Ascending aorta (tissue), 2 donors: ENCODE data around the gene MPPED1. TPM values are rescaled to one million over a fixed set of nuclear protein-coding genes. Genes with fewer than 3 reads are reported as not detected.

Experiments
- DNase-seq, 2 donors: peaks; one replicate each; pipeline ENCODE4 v3.0.0-alpha.2; 2019; ENCODE audit warnings: low spot score in 2 of 2
- H3K27ac ChIP-seq, 2 donors: fragments of 200-600 bp; sonication (generic); one replicate each; pipeline ENCODE4 v1.5.1; 2016 to 2017; ENCODE audit warnings: mild to moderate bottlenecking in 1 of 2
- H3K27me3 ChIP-seq: fragments of 200-600 bp; sonication (generic); one replicate; pipeline ENCODE4 v1.5.1; 2017
- H3K36me3 ChIP-seq, 2 donors: fragments of 200-600 bp; sonication (generic); one replicate each; pipeline ENCODE4 v1.5.1; 2016
- H3K4me1 ChIP-seq, 2 donors: fragments of 200-600 bp; sonication (generic); one replicate each; pipeline ENCODE4 v1.5.1; 2016 to 2017; ENCODE audit warnings: mild to moderate bottlenecking in 1 of 2
- H3K4me3 ChIP-seq, 2 donors: fragments of 200-600 bp; sonication (generic); one replicate each; pipeline ENCODE4 v1.5.1; 2016 to 2017; ENCODE audit warnings: mild to moderate bottlenecking in 1 of 2
- H3K9me3 ChIP-seq, 2 donors: fragments of 200-600 bp; sonication (generic); one replicate each; pipeline ENCODE4 v1.5.1; 2016
- CTCF ChIP-seq, 3 experiments: fragments of 200-600 bp in 2 of 3; fragments of 450-650 bp in 1 of 3; sonication (generic) in 2 of 3; IDR thresholded peaks; one replicate each; pipeline ENCODE4 v1.5.1; 2016 to 2019; ENCODE audit warnings: antibody characterized with exemption in 3 of 3, mild to moderate bottlenecking in 1 of 3, moderate library complexity in 1 of 3
- intact Hi-C: fragments of 100-400 bp; cut with DNase I; formaldehyde crosslinking; loops from one replicate; pipeline ENCODE4 v1.15.1; 2023
- total RNA-seq: library from RNA; depleted of rRNA; stranded (reverse); fragments of >200 nt; gene quantifications from one replicate; pipeline ENCODE4 v1.1.0, GENCODE V29; 2016

MPPED1 gene
- total RNA-seq, 1 donor from 2014 or later: not detected

- intact Hi-C loops: no loop called here
- no peak for TF ChIP-seq CTCF (IDR thresholded peaks at IDR 0.05)
- no peaks in the 10 kb centered on the region for H3K9me3 ChIP-seq
- no peaks in the 10 kb centered on the region for H3K27me3 ChIP-seq
- no peak overlapping the region for H3K4me3 ChIP-seq
- H3K36me3 ChIP-seq: no peaks in the 10 kb centered on the region
- no peak for DNase-seq
- H3K27ac ChIP-seq: no peak overlapping the region
- no peaks in the 10 kb centered on the region for H3K4me1 ChIP-seq
These were observed 70.5 kb downstream of the MPPED1 start for GRCh38 chr22:43482318-43482625.

GRCh38 chr22:43483266-43483665 lies 71.5 kb downstream of the MPPED1 start:
- TF ChIP-seq CTCF (IDR thresholded peaks at IDR 0.05): no peak
- H3K4me3 ChIP-seq: no peak overlapping the region
- no peak overlapping the region for H3K27ac ChIP-seq
- no peaks in the 10 kb centered on the region for H3K4me1 ChIP-seq
- no peaks in the 10 kb centered on the region for H3K27me3 ChIP-seq
- H3K9me3 ChIP-seq: no peaks in the 10 kb centered on the region
- DNase-seq: no peak
- no peaks in the 10 kb centered on the region for H3K36me3 ChIP-seq
- intact Hi-C loops: no loop called here

GRCh38 chr22:43483669-43484068 lies 71.9 kb downstream of the MPPED1 start:
- Histone ChIP-seq H3K4me3 (no peak overlapping the region), H3K9me3 (no peaks in the 10 kb centered on the region), H3K36me3 (no peaks in the 10 kb centered on the region), H3K27ac (no peak overlapping the region), H3K27me3 (no peaks in the 10 kb centered on the region), H3K4me1 (no peaks in the 10 kb centered on the region)
- intact Hi-C loops: no loop called here
- DNase-seq: no peak
- TF ChIP-seq CTCF (IDR thresholded peaks at IDR 0.05): no peak

- Histone ChIP-seq H3K27ac (no peak overlapping the region), H3K9me3 (no peaks in the 10 kb centered on the region), H3K4me1 (no peaks in the 10 kb centered on the region), H3K36me3 (no peaks in the 10 kb centered on the region), H3K4me3 (no peak overlapping the region), H3K27me3 (no peaks in the 10 kb centered on the region)
- DNase-seq: no peak
- no peak for TF ChIP-seq CTCF (IDR thresholded peaks at IDR 0.05)
- intact Hi-C loops: no loop called here
These were observed 72.4 kb downstream of the MPPED1 start for GRCh38 chr22:43484227-43484626.

GRCh38 chr22:43485502-43486089 lies 73.8 kb downstream of the MPPED1 start:
- Histone ChIP-seq H3K27ac (no peak overlapping the region), H3K9me3 (no peaks in the 10 kb centered on the region), H3K27me3 (no peaks in the 10 kb centered on the region), H3K36me3 (no peaks in the 10 kb centered on the region), H3K4me1 (no peaks in the 10 kb centered on the region), H3K4me3 (no peak overlapping the region)
- no peak for DNase-seq
- TF ChIP-seq CTCF (IDR thresholded peaks at IDR 0.05): no peak
- intact Hi-C loops: no loop called here
